GM12874 (cell line): ENCODE results near the gene SDHAF4.
A peak's percentile ranks its signal among the peaks of the same experiment; 100 is the strongest.

ENCODE experiments used
- CTCF ChIP-seq: IDR thresholded peaks from 2 replicates; pipeline ENCODE4 v1.5.1; 2011; ENCODE audit warnings: low read depth, mild to moderate bottlenecking, control low read depth, low read length, moderate library complexity; ENCODE audit not compliant: insufficient read depth

Gene SDHAF4

GRCh38 chr6:70566751-70567382 lies at the start of gene SDHAF4:
Gene SDHAF4 (plus strand): TSS chr6:70566930. CDS start chr6:70566941, 11 bp downstream.
- TF ChIP-seq CTCF = peak; percentile 19; the same call in 1 of the 2 replicates

GRCh38 chr6:70518723-70519122 lies 48.0 kb upstream of the SDHAF4 start:
- TF ChIP-seq CTCF = no peak

- peak; percentile 16; the same call in 1 of the 2 replicates for TF ChIP-seq CTCF
Measured at GRCh38 chr6:70520575-70520974, 46.2 kb upstream of the SDHAF4 start.

- no peak for TF ChIP-seq CTCF
Measured at GRCh38 chr6:70524721-70525286, 41.9 kb upstream of the SDHAF4 start.

GRCh38 chr6:70527071-70527737 lies 39.5 kb upstream of the SDHAF4 start:
- no peak for TF ChIP-seq CTCF

- TF ChIP-seq CTCF = no peak
Measured at GRCh38 chr6:70530023-70530422, 36.7 kb upstream of the SDHAF4 start.

GRCh38 chr6:70531133-70531532 lies 35.6 kb upstream of the SDHAF4 start:
- no peak for TF ChIP-seq CTCF
